Measurements from ENCODE around the gene DRAP1.

- TF ChIP-seq, protein P1, sequence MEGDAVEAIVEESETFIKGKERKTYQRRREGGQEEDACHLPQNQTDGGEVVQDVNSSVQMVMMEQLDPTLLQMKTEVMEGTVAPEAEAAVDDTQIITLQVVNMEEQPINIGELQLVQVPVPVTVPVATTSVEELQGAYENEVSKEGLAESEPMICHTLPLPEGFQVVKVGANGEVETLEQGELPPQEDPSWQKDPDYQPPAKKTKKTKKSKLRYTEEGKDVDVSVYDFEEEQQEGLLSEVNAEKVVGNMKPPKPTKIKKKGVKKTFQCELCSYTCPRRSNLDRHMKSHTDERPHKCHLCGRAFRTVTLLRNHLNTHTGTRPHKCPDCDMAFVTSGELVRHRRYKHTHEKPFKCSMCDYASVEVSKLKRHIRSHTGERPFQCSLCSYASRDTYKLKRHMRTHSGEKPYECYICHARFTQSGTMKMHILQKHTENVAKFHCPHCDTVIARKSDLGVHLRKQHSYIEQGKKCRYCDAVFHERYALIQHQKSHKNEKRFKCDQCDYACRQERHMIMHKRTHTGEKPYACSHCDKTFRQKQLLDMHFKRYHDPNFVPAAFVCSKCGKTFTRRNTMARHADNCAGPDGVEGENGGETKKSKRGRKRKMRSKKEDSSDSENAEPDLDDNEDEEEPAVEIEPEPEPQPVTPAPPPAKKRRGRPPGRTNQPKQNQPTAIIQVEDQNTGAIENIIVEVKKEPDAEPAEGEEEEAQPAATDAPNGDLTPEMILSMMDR (IDR thresholded peaks at IDR 0.05 in 4 of 5, conservative IDR thresholded peaks at IDR 0.05 in 1 of 5) = no peak
- TF ChIP-seq POLR2A (IDR thresholded peaks at IDR 0.05) = no peak
These were observed 23.7 kb upstream of the DRAP1 start for GRCh38 chr11:65895482-65895981.
